Mesenchymal stem cell (in vitro differentiated cells and primary cell): ENCODE measurements around the gene GTF2IRD1.
A peak's percentile ranks its signal among the peaks of the same experiment; 100 is the strongest.
"Not testable (repeated sequence)": the region's sequence is repeated elsewhere in the genome, so short reads cannot be mapped to it uniquely, and the experiment has no call there.

Experiments used
- DNase-seq: peaks from one replicate; pipeline ENCODE4 v3.0.0-alpha.2; 2013
- H2AFZ ChIP-seq: one replicate; pipeline ENCODE4 v1.6.1; 2013; ENCODE audit warnings: low read depth, mild to moderate bottlenecking, control low read depth, inconsistent platforms, low read length, moderate library complexity
- H2AK5ac ChIP-seq: 2 replicates; pipeline ENCODE4 v1.6.1; 2013; ENCODE audit warnings: low read length, moderate library complexity, mild to moderate bottlenecking, inconsistent platforms; ENCODE audit not compliant: severe bottlenecking
- H2BK120ac ChIP-seq: one replicate; pipeline ENCODE4 v1.6.1; 2013; ENCODE audit warnings: low read depth, mild to moderate bottlenecking, inconsistent platforms, low read length, moderate library complexity
- H2BK12ac ChIP-seq, 2 experiments: one replicate each; pipeline ENCODE4 v1.6.1; 2013; ENCODE audit warnings: inconsistent platforms in 2 of 2, low read length in 2 of 2, mild to moderate bottlenecking in 2 of 2, moderate library complexity in 2 of 2, control low read depth in 1 of 2
- H2BK15ac ChIP-seq: one replicate; pipeline ENCODE4 v1.6.1; 2013; ENCODE audit warnings: mild to moderate bottlenecking, low read depth, inconsistent platforms; ENCODE audit not compliant: poor library complexity, severe bottlenecking
- H2BK5ac ChIP-seq: 2 replicates; pipeline ENCODE4 v1.6.1; 2013; ENCODE audit warnings: low read depth, mild to moderate bottlenecking, low read length, control low read depth, inconsistent platforms; ENCODE audit not compliant: poor library complexity, severe bottlenecking
- H3K14ac ChIP-seq, 2 experiments: one replicate each; pipeline ENCODE4 v1.6.1; 2013; ENCODE audit warnings: inconsistent platforms in 2 of 2, low read length in 2 of 2, control low read depth in 1 of 2, mild to moderate bottlenecking in 1 of 2, moderate library complexity in 1 of 2
- H3K18ac ChIP-seq, 2 experiments: one replicate each; pipeline ENCODE4 v1.6.1; 2013; ENCODE audit warnings: inconsistent platforms in 2 of 2, low read length in 2 of 2, control low read depth in 1 of 2, low read depth in 1 of 2, mild to moderate bottlenecking in 1 of 2
- H3K23ac ChIP-seq, 2 experiments: one replicate each; pipeline ENCODE4 v1.6.1; 2013; ENCODE audit warnings: inconsistent platforms in 2 of 2, low read length in 2 of 2, mild to moderate bottlenecking in 2 of 2, moderate library complexity in 2 of 2, control low read depth in 1 of 2
- H3K27ac ChIP-seq: 2 replicates; pipeline ENCODE4 v1.5.1; 2013; ENCODE audit warnings: mild to moderate bottlenecking, moderate library complexity, low read length, control low read depth, inconsistent platforms; ENCODE audit not compliant: poor library complexity, severe bottlenecking
- H3K27me3 ChIP-seq, 2 experiments: 2 replicates each; pipeline versions ENCODE4 v1.6.1 to v1.7.0; 2013; ENCODE audit warnings: low read length in 2 of 2, mild to moderate bottlenecking in 2 of 2, moderate library complexity in 2 of 2, control low read depth in 1 of 2, inconsistent platforms in 1 of 2; ENCODE audit not compliant: control insufficient read depth in 1 of 2, insufficient read depth in 1 of 2
- H3K36me3 ChIP-seq, 2 experiments: 2 replicates each; pipeline versions ENCODE4 v1.6.1 to v1.7.0; 2013; ENCODE audit warnings: low read length in 2 of 2, control low read depth in 1 of 2, inconsistent platforms in 1 of 2, low read depth in 1 of 2, mild to moderate bottlenecking in 1 of 2; ENCODE audit not compliant: insufficient read depth in 2 of 2, control insufficient read depth in 1 of 2
- H3K4ac ChIP-seq, 2 experiments: one replicate each; pipeline ENCODE4 v1.6.1; 2013; ENCODE audit warnings: inconsistent platforms in 2 of 2, low read length in 2 of 2, mild to moderate bottlenecking in 2 of 2, moderate library complexity in 2 of 2, control low read depth in 1 of 2, low read depth in 1 of 2
- H3K4me1 ChIP-seq: 2 replicates; pipeline ENCODE4 v1.6.1; 2013; ENCODE audit warnings: low read depth, low read length, control low read depth; ENCODE audit not compliant: control insufficient read depth, insufficient read depth
- H3K4me2 ChIP-seq: 2 replicates; pipeline ENCODE4 v1.6.1; 2013; ENCODE audit warnings: low read length, mild to moderate bottlenecking, inconsistent platforms; ENCODE audit not compliant: poor library complexity, severe bottlenecking
- H3K4me3 ChIP-seq, 2 experiments: 2 replicates each; pipeline versions ENCODE4 v1.5.1 to v1.7.0; 2013; ENCODE audit warnings: low read length in 2 of 2, mild to moderate bottlenecking in 2 of 2, control low read depth in 1 of 2, low read depth in 1 of 2; ENCODE audit not compliant: insufficient read depth in 1 of 2
- H3K79me1 ChIP-seq: replicated peaks from 2 replicates; pipeline ENCODE4 v1.6.1; 2013; ENCODE audit warnings: mild to moderate bottlenecking, control low read depth, low read length, inconsistent platforms; ENCODE audit not compliant: poor library complexity, severe bottlenecking
- H3K9ac ChIP-seq: 2 replicates; pipeline ENCODE4 v1.7.0; 2013; ENCODE audit warnings: mild to moderate bottlenecking, low read length, moderate library complexity
- H3K9me3 ChIP-seq: 2 replicates; pipeline ENCODE4 v1.7.0; 2013; ENCODE audit warnings: mild to moderate bottlenecking, low read length; ENCODE audit not compliant: control insufficient read depth
- H4K8ac ChIP-seq: one replicate; pipeline ENCODE4 v1.6.1; 2013; ENCODE audit warnings: inconsistent platforms, mild to moderate bottlenecking, low read length, moderate library complexity
- H4K91ac ChIP-seq: one replicate; pipeline ENCODE4 v1.6.1; 2013; ENCODE audit warnings: mild to moderate bottlenecking, low read length, inconsistent platforms
- WGBS: methylation state at CpG from one replicate; pipeline ENCODE4 v1.1.7; 2013; ENCODE audit warnings: mixed read lengths; 5-methylcytosine and 5-hydroxymethylcytosine counted together

The GTF2IRD1 gene

GRCh38 chr7:74411571-74411970 lies 42.1 kb upstream of the GTF2IRD1 start:
- WGBS, result 100% methylated on average over 4 of the region's 5 CpGs
- not testable (repeated sequence) for H3K27ac ChIP-seq, H3K9ac ChIP-seq, H3K4me3 ChIP-seq, H3K27me3 ChIP-seq, H3K4me2 ChIP-seq, H4K8ac ChIP-seq, H3K23ac ChIP-seq, H2BK15ac ChIP-seq, H4K91ac ChIP-seq, H2BK5ac ChIP-seq, H2AK5ac ChIP-seq, H3K18ac ChIP-seq, H2AFZ ChIP-seq, H2BK12ac ChIP-seq, DNase-seq, H3K9me3 ChIP-seq, H3K14ac ChIP-seq, H3K4me1 ChIP-seq, H3K4ac ChIP-seq, H3K79me1 ChIP-seq, H3K36me3 ChIP-seq, H2BK120ac ChIP-seq

GRCh38 chr7:74412056-74412455 lies 41.6 kb upstream of the GTF2IRD1 start:
- H3K23ac ChIP-seq, result no peak overlapping the region
- no peak overlapping the region for H2BK15ac ChIP-seq
- no peaks in the 10 kb centered on the region for H3K9me3 ChIP-seq
- H3K9ac ChIP-seq, result no peak overlapping the region
- no peak overlapping the region for H3K4me3 ChIP-seq
- H2BK12ac ChIP-seq, result no peak overlapping the region
- no peak overlapping the region for H2BK5ac ChIP-seq
- H3K36me3 ChIP-seq, result no peaks in the 10 kb centered on the region
- no peak overlapping the region for H2BK120ac ChIP-seq
- no peaks in the 10 kb centered on the region for H3K27me3 ChIP-seq
- no peak overlapping the region for H4K8ac ChIP-seq
- no peak overlapping the region for H3K27ac ChIP-seq
- H4K91ac ChIP-seq, result no peak overlapping the region
- H2AFZ ChIP-seq, result no peak overlapping the region
- H3K4me1 ChIP-seq, result no peaks in the 10 kb centered on the region
- 100% methylated on average over 3 of the region's 4 CpGs for WGBS
- DNase-seq, result peak; percentile 31
- no peaks in the 10 kb centered on the region for H3K79me1 ChIP-seq
- H3K18ac ChIP-seq, result no peak overlapping the region
- no peak overlapping the region for H3K14ac ChIP-seq
- no peak overlapping the region for H3K4me2 ChIP-seq
- no peak overlapping the region for H2AK5ac ChIP-seq
- H3K4ac ChIP-seq, result no peak overlapping the region

GRCh38 chr7:74412603-74413002 lies 41.1 kb upstream of the GTF2IRD1 start:
- Histone ChIP-seq H3K18ac (no peak overlapping the region), H3K36me3 (no peaks in the 10 kb centered on the region), H2BK12ac (no peak overlapping the region), H3K4me2 (no peak overlapping the region), H3K4me3 (no peak overlapping the region), H3K14ac (no peak overlapping the region), H2BK120ac (no peak overlapping the region), H3K4me1 (peaks cover 1% of the 10 kb centered on the region), H2AFZ (no peak overlapping the region), H4K91ac (no peak overlapping the region), H3K4ac (no peak overlapping the region), H3K9ac (no peak overlapping the region), H3K27ac (no peak overlapping the region), H3K23ac (no peak overlapping the region), H3K79me1 (no peaks in the 10 kb centered on the region), H2BK5ac (no peak overlapping the region), H2BK15ac (no peak overlapping the region), H2AK5ac (no peak overlapping the region), H3K27me3 (no peaks in the 10 kb centered on the region), H3K9me3 (no peaks in the 10 kb centered on the region), H4K8ac (no peak overlapping the region)
- WGBS, result 78% methylated on average over 3 of the region's 3 CpGs
- peak; percentile 53 for DNase-seq

- H3K36me3 ChIP-seq, H3K79me1 ChIP-seq, H4K91ac ChIP-seq, H2BK15ac ChIP-seq, H3K9me3 ChIP-seq, H3K14ac ChIP-seq, H2BK120ac ChIP-seq, H3K27me3 ChIP-seq, H2BK12ac ChIP-seq, H2AK5ac ChIP-seq, H3K4me3 ChIP-seq, H3K9ac ChIP-seq, H3K27ac ChIP-seq, H3K4me1 ChIP-seq, H2AFZ ChIP-seq, H3K18ac ChIP-seq, H3K4ac ChIP-seq, H3K23ac ChIP-seq, H2BK5ac ChIP-seq, H4K8ac ChIP-seq, H3K4me2 ChIP-seq, DNase-seq: not testable (repeated sequence)
- WGBS, result 97% methylated on average over 4 of the region's 7 CpGs
These were observed 38.9 kb upstream of the GTF2IRD1 start for GRCh38 chr7:74414595-74415333.
